ENCODE measurements around the gene FER. TPM values are rescaled to one million over a fixed set of nuclear protein-coding genes. Genes with fewer than 3 reads are reported as not detected.
"Not testable (repeated sequence)": the region's sequence is repeated elsewhere in the genome, so short reads cannot be mapped to it uniquely, and the experiment has no call there.

Gene FER
- polyA plus RNA-seq, 3 donors from 2014 or later = 6.1 to 23.9 (median 17.9) TPM

GRCh38 chr5:109170629-109171350, 423.1 kb downstream of the FER start:
- H3K27ac Mint-ChIP-seq = no peak overlapping the region

GRCh38 chr5:109171437-109172073, 423.9 kb downstream of the FER start:
- H3K27ac Mint-ChIP-seq = not testable (repeated sequence)

More at GRCh38 chr5:109170629-109171350, 423.1 kb downstream of the FER start:
- peaks cover 2 to 3% (median 2%) of the 10 kb centered on the region in 3 donors for H3K27me3 Mint-ChIP-seq (ENCODE audit: low read depth in 3 of 3)
- H3K4me1 Mint-ChIP-seq = no peaks in the 10 kb centered on the region
- no peak overlapping the region for H3K4me3 Mint-ChIP-seq
- no peak for DNase-seq
- peaks cover 0 to 3% (median 0%) of the 10 kb centered on the region in 6 donors for H3K9me3 Mint-ChIP-seq
- no peaks in the 10 kb centered on the region for H3K36me3 Mint-ChIP-seq

DNA sequence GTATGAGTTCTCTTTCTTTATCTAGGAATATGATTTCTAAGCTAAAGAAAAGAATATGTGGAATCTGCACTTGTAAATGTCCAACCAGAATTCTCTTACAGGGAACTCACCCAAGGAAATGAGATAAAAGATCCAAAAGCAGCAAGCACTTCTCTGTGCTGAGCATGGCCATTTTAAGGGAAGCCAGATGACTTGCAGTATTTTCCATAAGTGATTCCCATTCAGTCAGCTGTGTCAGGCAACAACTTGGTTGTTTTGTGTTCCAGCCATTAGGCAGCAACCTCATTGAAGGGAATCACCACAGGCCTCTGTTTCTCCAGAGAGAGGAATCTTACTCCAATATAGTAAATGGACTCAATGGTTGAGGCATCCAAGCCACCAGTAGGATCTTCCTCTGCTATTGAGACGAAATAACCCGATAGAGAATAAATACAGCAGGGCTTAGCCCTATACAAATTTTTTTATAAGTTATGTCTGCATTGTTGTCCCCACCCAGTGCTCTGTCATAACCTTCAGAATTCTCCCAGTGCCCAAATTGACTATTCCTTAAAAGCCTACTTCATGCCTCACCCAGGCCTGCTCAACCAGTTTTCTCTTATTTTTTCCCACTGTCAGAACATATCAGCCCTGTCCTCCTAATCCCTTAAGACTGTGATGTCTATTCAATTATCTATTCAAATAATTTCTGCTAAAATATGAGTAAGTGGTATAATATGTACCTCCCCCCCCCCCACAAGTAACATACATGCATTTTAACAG, 425.5 kb downstream of the FER start:
- peaks cover 0 to 3% (median 0%) of the 10 kb centered on the region in 6 donors for H3K9me3 Mint-ChIP-seq
- peaks cover under 1 to 3% (median 2%) of the 10 kb centered on the region in 3 donors for H3K27me3 Mint-ChIP-seq (ENCODE audit: low read depth in 3 of 3)
- no peak overlapping the region for H3K27ac Mint-ChIP-seq
- no peak overlapping the region for H3K4me3 Mint-ChIP-seq
- H3K4me1 Mint-ChIP-seq = no peaks in the 10 kb centered on the region
- no peak for DNase-seq
- H3K36me3 Mint-ChIP-seq = no peaks in the 10 kb centered on the region

More at GRCh38 chr5:109171437-109172073, 423.9 kb downstream of the FER start:
- not testable (repeated sequence) for H3K4me3 Mint-ChIP-seq; DNase-seq; H3K27me3 Mint-ChIP-seq (ENCODE audit: low read depth in 3 of 3); H3K36me3 Mint-ChIP-seq; H3K4me1 Mint-ChIP-seq; H3K9me3 Mint-ChIP-seq

DNA sequence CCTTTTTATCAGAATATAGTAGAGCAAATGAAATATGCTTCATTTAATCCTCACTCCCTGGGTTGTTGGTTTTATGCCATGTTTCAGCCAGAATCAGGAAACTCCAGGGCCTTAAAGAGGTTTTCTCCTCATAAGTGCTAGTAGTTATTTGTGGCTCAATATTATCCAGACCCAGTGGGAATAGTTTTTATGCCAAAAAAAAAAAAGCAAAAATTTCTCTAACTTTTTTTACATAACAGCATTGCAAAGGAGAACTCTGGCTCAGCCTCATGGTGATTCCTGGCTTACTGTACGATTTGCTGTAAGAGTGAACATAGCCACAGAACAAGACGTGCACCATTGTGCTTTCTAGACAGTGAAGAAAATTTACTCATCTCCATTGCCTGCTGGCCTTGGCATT, 429.5 kb downstream of the FER start:
- no peak for DNase-seq
- peaks cover 0 to 3% (median 0%) of the 10 kb centered on the region in 6 donors for H3K9me3 Mint-ChIP-seq
- H3K36me3 Mint-ChIP-seq = peaks cover 0 to 6% (median 3%) of the 10 kb centered on the region in 3 donors
- no peak overlapping the region for H3K27ac Mint-ChIP-seq
- H3K27me3 Mint-ChIP-seq (ENCODE audit: low read depth in 3 of 3) = peaks cover 0 to 3% (median 2%) of the 10 kb centered on the region in 3 donors
- H3K4me3 Mint-ChIP-seq = no peak overlapping the region
- no peaks in the 10 kb centered on the region for H3K4me1 Mint-ChIP-seq

DNA sequence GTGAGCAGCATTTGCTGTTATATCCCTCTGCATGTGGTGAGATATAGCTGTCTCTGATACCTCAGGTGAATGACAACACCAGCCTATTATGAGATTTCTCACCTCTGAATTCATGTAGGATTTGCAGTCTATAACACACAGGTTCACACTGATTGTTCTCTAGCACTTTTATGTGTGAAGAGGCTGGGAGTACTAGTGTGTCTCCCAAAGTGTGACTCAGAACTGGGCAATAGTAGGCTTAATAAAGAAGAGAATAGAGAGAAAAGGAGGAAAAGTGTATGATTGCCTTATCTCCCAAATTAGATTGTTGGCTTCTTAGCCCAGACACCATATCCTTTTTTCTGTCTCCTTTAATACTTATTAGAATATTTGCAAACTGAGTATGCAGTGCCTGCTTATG, 430.1 kb downstream of the FER start:
- H3K4me1 Mint-ChIP-seq = no peaks in the 10 kb centered on the region
- peaks cover 0 to 3% (median 0%) of the 10 kb centered on the region in 6 donors for H3K9me3 Mint-ChIP-seq
- no peak for DNase-seq
- peaks cover 0 to 3% (median 2%) of the 10 kb centered on the region in 3 donors for H3K27me3 Mint-ChIP-seq (ENCODE audit: low read depth in 3 of 3)
- H3K27ac Mint-ChIP-seq = no peak overlapping the region
- H3K4me3 Mint-ChIP-seq = no peak overlapping the region
- peaks cover 0 to 7% (median 4%) of the 10 kb centered on the region in 3 donors for H3K36me3 Mint-ChIP-seq

DNA sequence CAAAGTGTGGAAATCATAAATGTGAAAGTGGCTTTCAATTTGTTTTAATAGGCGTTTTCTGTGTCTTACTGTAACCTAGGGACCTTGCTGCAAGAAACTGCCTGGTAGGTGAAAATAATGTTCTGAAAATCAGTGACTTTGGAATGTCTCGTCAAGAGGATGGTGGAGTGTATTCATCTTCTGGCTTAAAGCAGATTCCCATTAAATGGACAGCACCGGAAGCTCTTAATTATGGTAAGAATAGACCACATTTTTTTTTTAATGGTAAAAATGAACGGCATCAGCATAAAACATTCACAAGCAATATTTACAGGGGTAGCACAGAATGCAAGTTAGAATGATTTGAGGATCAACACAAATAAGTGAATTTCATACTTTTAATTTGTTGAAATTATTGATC, 433.0 kb downstream of the FER start:
- H3K4me1 Mint-ChIP-seq = no peaks in the 10 kb centered on the region
- H3K27ac Mint-ChIP-seq = no peak overlapping the region
- no peak overlapping the region for H3K4me3 Mint-ChIP-seq
- no peaks in the 10 kb centered on the region for H3K9me3 Mint-ChIP-seq
- H3K36me3 Mint-ChIP-seq = peaks cover 0 to 14% (median 6%) of the 10 kb centered on the region in 3 donors
- no peaks in the 10 kb centered on the region for H3K27me3 Mint-ChIP-seq (ENCODE audit: low read depth in 3 of 3)
- no peak for DNase-seq

DNA sequence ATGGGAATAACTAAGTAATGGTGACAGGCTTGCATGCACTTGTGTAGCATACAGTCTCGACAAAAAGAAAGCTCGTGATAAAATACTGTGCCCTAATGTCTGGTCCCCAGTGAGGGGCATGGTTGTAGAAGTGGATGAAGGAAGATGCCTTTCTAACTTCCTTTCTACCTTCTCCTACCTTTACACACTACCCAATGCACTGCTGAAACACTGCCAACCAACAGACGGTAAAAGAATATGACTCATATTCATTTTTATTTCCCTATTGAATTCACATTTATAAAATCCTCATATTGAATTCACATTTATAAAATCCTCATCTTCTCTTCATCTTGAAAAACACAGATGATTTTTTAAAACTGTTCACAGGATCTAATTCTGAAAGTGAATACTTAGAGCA, 439.1 kb downstream of the FER start:
- no peaks in the 10 kb centered on the region for H3K9me3 Mint-ChIP-seq
- no peak for DNase-seq
- no peak overlapping the region for H3K4me3 Mint-ChIP-seq
- H3K36me3 Mint-ChIP-seq = peaks cover 5 to 22% (median 9%) of the 10 kb centered on the region in 3 donors
- no peak overlapping the region for H3K27ac Mint-ChIP-seq
- H3K27me3 Mint-ChIP-seq (ENCODE audit: low read depth in 3 of 3) = no peaks in the 10 kb centered on the region
- peaks cover 4 to 6% of the 10 kb centered on the region in 2 donors for H3K4me1 Mint-ChIP-seq

DNA sequence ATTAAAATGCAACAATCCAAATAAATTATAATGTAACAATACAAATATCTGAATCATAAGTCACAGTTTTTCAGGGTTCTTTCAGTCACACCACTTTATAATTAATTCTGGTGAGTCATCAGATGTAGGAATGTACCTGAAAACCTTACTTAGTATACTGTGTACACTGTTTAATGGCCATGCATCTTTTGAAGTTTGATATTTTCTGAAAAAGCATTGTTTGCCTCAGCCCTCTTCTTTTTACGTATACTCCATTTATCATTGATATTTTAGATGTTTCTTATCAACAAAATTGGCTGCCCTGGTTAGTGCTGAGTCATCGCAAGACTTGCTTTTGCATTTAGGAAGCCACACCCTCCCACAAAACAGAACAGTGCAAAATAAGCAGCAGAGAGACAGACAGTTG, 443.5 kb downstream of the FER start:
- H3K4me1 Mint-ChIP-seq = peaks cover 4 to 6% of the 10 kb centered on the region in 2 donors
- H3K27ac Mint-ChIP-seq = peak overlapping the region in 1 of 6 donors; percentile 8
- no peaks in the 10 kb centered on the region for H3K27me3 Mint-ChIP-seq (ENCODE audit: low read depth in 3 of 3)
- peaks cover 2 to 10% (median 3%) of the 10 kb centered on the region in 3 donors for H3K36me3 Mint-ChIP-seq
- H3K4me3 Mint-ChIP-seq = no peak overlapping the region
- no peak for DNase-seq
- no peaks in the 10 kb centered on the region for H3K9me3 Mint-ChIP-seq

DNA sequence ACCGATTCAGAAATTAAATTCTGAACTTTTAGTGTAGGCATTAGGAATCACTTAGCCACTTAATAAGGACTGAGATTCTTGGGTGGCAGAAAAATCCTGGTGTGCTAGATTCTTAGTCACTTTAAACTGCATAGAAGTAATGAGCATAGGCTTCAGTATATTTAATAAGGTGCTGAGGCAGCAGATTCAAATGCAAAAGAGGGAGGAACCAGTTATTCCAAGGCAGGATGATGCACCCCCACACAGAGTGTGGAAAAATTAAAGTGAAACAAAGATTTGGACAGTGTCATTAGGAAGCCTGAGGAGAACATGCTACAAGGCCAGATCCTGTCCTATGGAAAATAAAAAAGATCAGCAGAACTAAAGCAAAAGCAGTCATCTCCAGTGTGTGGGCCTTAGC, 444.3 kb downstream of the FER start:
- Mint-ChIP-seq H3K36me3 (peaks cover 0 to 8% (median 0%) of the 10 kb centered on the region in 3 donors), H3K9me3 (no peaks in the 10 kb centered on the region), H3K27me3 (ENCODE audit: low read depth in 3 of 3) (no peaks in the 10 kb centered on the region), H3K27ac (no peak overlapping the region), H3K4me3 (no peak overlapping the region), H3K4me1 (peaks cover 4 to 6% of the 10 kb centered on the region in 2 donors)
- no peak for DNase-seq

GRCh38 chr5:109192555-109193281, 445.0 kb downstream of the FER start:
- H3K27ac Mint-ChIP-seq = no peak overlapping the region
- H3K4me3 Mint-ChIP-seq = no peak overlapping the region
- peaks cover 0 to 3% (median 3%) of the 10 kb centered on the region in 3 donors for H3K36me3 Mint-ChIP-seq
- H3K4me1 Mint-ChIP-seq = peaks cover 4 to 6% of the 10 kb centered on the region in 2 donors
- no peak for DNase-seq
- H3K9me3 Mint-ChIP-seq = no peaks in the 10 kb centered on the region
- H3K27me3 Mint-ChIP-seq (ENCODE audit: low read depth in 3 of 3) = no peaks in the 10 kb centered on the region

DNA sequence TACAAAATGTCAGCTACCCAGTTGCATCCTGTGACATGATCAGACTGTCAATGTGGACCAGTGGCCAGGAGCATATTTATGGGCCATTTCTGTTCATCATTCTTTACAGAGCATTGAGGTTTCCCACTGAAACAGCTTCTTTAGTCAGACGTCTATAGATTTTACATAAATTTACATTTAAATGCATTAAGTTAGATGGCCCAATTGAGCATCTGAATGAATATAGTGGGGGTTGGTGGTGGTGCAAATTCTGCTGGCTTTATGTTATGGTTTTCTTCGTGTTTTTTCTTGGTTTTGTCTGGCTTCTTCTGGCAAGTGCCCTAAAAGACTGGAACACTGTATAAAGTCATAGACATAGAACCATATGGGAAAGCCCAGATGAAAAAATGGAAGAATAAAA, 448.0 kb downstream of the FER start:
- Mint-ChIP-seq H3K4me1 (peaks cover 4 to 6% of the 10 kb centered on the region in 2 donors), H3K27me3 (ENCODE audit: low read depth in 3 of 3) (peaks cover 0 to 2% (median 0%) of the 10 kb centered on the region in 3 donors), H3K4me3 (no peak overlapping the region), H3K9me3 (no peaks in the 10 kb centered on the region), H3K36me3 (peaks cover 0 to 7% (median 0%) of the 10 kb centered on the region in 3 donors), H3K27ac (no peak overlapping the region)
- no peak for DNase-seq

GRCh38 chr5:109196087-109196822, 448.6 kb downstream of the FER start:
- H3K27ac Mint-ChIP-seq = no peak overlapping the region
- peaks cover 2 to 4% of the 10 kb centered on the region in 2 donors for H3K4me1 Mint-ChIP-seq
- peaks cover 0 to 2% (median 0%) of the 10 kb centered on the region in 6 donors for H3K9me3 Mint-ChIP-seq
- no peak for DNase-seq
- H3K4me3 Mint-ChIP-seq = no peak overlapping the region
- peaks cover 0 to 7% (median 0%) of the 10 kb centered on the region in 3 donors for H3K36me3 Mint-ChIP-seq
- H3K27me3 Mint-ChIP-seq (ENCODE audit: low read depth in 3 of 3) = peaks cover 0 to 2% (median 0%) of the 10 kb centered on the region in 3 donors

DNA sequence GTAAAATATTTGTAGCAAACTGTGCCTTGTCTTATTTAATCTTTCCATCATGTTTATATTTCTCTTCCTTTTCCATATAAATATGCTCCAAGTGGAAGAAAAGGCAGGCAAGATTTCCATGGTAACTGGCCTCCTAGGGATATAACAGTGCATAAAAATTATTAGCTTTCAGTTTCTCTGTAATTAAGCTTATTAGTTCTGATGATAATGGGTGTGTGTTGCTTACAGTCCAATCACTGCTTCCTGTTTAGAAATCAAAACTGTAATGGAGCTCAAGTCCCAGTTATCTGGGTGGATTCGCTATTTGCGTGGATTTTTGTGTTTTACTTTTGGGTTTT, 449.1 kb downstream of the FER start:
- no peaks in the 10 kb centered on the region for H3K4me1 Mint-ChIP-seq
- peaks cover 0 to 2% (median 0%) of the 10 kb centered on the region in 3 donors for H3K27me3 Mint-ChIP-seq (ENCODE audit: low read depth in 3 of 3)
- peaks cover 0 to 7% (median 0%) of the 10 kb centered on the region in 3 donors for H3K36me3 Mint-ChIP-seq
- no peak overlapping the region for H3K27ac Mint-ChIP-seq
- H3K4me3 Mint-ChIP-seq = no peak overlapping the region
- no peak for DNase-seq
- peaks cover 0 to 3% (median 0%) of the 10 kb centered on the region in 6 donors for H3K9me3 Mint-ChIP-seq

All from immature natural killer cell (primary cell).